Right lobe of liver (tissue), 4 donors: Measurements from ENCODE around the gene SUGCT.

Experiments
- CTCF ChIP-seq, 4 donors: fragments of 200-600 bp in 3 of 4; fragments of 450-650 bp in 1 of 4; IDR thresholded peaks; one replicate each; pipeline versions ENCODE4 v1.5.1 to v1.8.0; 2016 to 2022; ENCODE audit warnings: antibody characterized with exemption in 4 of 4, mild to moderate bottlenecking in 2 of 4
- POLR2A ChIP-seq: fragments of 450-650 bp; IDR thresholded peaks from one replicate; pipeline ENCODE4 v1.6.1; 2017; ENCODE audit warnings: antibody characterized with exemption, mild to moderate bottlenecking
- donor health status: DM: no; HTN: no; CAD: no.
- donor health status: DM: no; HTN: no; CAD: no.
- donor health status: DM: no; HTN: yes; CAD: no.

- no peak for TF ChIP-seq POLR2A
- TF ChIP-seq CTCF (IDR thresholded peaks at IDR 0.05): no peak
Measured at GRCh38 chr7:40147371-40148246, 12.8 kb downstream of the SUGCT start.
